Heart right ventricle (tissue), 16 donors: ENCODE measurements around the gene IFITM10. TPM values are rescaled to one million over a fixed set of nuclear protein-coding genes. Genes with fewer than 3 reads are reported as not detected.

Experiments used
- ATAC-seq, 8 donors: fragments of 200-7000 bp; cut with Tn5 transposase; one replicate each; pipeline ENCODE4 v1.9.1; 2020; ENCODE audit warnings: mild to moderate bottlenecking in 8 of 8, moderate library complexity in 8 of 8, moderate number of reproducible peaks in 1 of 8
- DNase-seq, 2 donors: peaks; one replicate each; pipeline ENCODE4 v3.0.0-alpha.2; 2020
- H3K27ac ChIP-seq, 10 donors: fragments of 200-600 bp; sonication (generic) in 2 of 10; one replicate each; pipeline versions ENCODE4 v1.5.0 to v1.8.0; 2020 to 2022; ENCODE audit warnings: mild to moderate bottlenecking in 3 of 10
- H3K27me3 ChIP-seq, 7 donors: fragments of 200-600 bp; one replicate each; pipeline ENCODE4 v1.8.0; 2021 to 2022; ENCODE audit warnings: mild to moderate bottlenecking in 2 of 7
- H3K36me3 ChIP-seq, 9 donors: fragments of 200-600 bp; sonication (generic) in 1 of 9; one replicate each; pipeline versions ENCODE4 v1.5.0 to v1.8.0; 2020 to 2022; ENCODE audit warnings: mild to moderate bottlenecking in 2 of 9
- H3K4me1 ChIP-seq, 9 donors: fragments of 200-600 bp; sonication (generic) in 1 of 9; one replicate each; pipeline versions ENCODE4 v1.5.0 to v1.8.0; 2020 to 2022; ENCODE audit warnings: mild to moderate bottlenecking in 4 of 9
- H3K4me3 ChIP-seq, 10 donors: fragments of 200-600 bp; sonication (generic) in 2 of 10; one replicate each; pipeline versions ENCODE4 v1.5.0 to v1.8.0; 2020 to 2022; ENCODE audit warnings: mild to moderate bottlenecking in 7 of 10, moderate library complexity in 2 of 10
- H3K9me3 ChIP-seq, 11 donors: fragments of 200-600 bp in 10 of 11; sonication (generic) in 2 of 11; one replicate each; pipeline versions ENCODE4 v1.5.0 to v1.8.0; 2013 to 2022; ENCODE audit warnings: mild to moderate bottlenecking in 2 of 11, control low read depth in 1 of 11, moderate library complexity in 1 of 11
- WGBS, 2 donors: extraction: QIAGEN DNeasy Blood & Tissue Kit; methylation state at CpG; one replicate each; pipeline ENCODE4 v1.1.7; 2013; ENCODE audit warnings: inconsistent platforms in 1 of 2; 5-methylcytosine and 5-hydroxymethylcytosine counted together
- intact Hi-C, 10 donors: fragments of 100-400 bp; cut with DNase I; formaldehyde crosslinking; loops; one replicate each; pipeline versions ENCODE4 v1.11.1 to v1.14.2; 2022
- long read RNA-seq, 3 donors: library from polyadenylated mRNA; unstranded; transcript quantifications; one replicate each; pipeline ENCODE4 v2.0.0, GENCODE V29; 2020 to 2021
- polyA plus RNA-seq, 2 donors: library from polyadenylated mRNA; stranded (reverse); fragments of 200-250 nt; gene quantifications; one replicate each; pipeline ENCODE4 v1.2.3, GENCODE V29; 2013
- total RNA-seq, 10 donors: library from RNA; stranded (reverse); fragmentation: NEBNext Ultra II Directional in 3 of 10; extraction: Animal tissue kit (Norgen Biotek cat#: 25700) in 3 of 10; gene quantifications; one replicate each; pipeline versions ENCODE4 v1.2.1 to v1.2.4, GENCODE V29; 2021 to 2023
- TF ChIP-seq, protein P1 (sequence below), 9 donors: fragments of 200-600 bp; sonication (generic) in 2 of 9; IDR thresholded peaks; one replicate each; pipeline versions ENCODE4 v1.5.0 to v1.8.0; 2021 to 2022; ENCODE audit warnings: antibody characterized with exemption in 9 of 9, mild to moderate bottlenecking in 5 of 9, moderate library complexity in 1 of 9
- donor health status: Arrhythmogenic right ventricular cardiomyopathy.
- donor health status: ischemic (EF 13 %, LVEDD 7.1; RV severe dilation, severe dysfunction).
- donor health status: healthy with polysubstance abuse.
- donor health status: DM: no; HTN: yes; CAD: no.
- donor health status: DM: no; HTN: no; CAD: no.
- donor health status: ischemic (EF 25% LVEDD 6.9; RV normal size, moderate dysfunction).
- donor health status: ischemic (EF 25% LVEDD 5.7; RV mildly dilated, moderate dysfunction).
- donor health status: healthy.
- donor health status: DM: yes; HTN: yes; CAD: no.
- donor health status: Ischemic cardiomyopathy.
- donor health status: ischemic (EF 35%, LVEDD 5.7; RV mildly dilated, moderate dysfunction).
- donor health status: nonischemic (EF 11% LVEDD 7.7; RV severe dilation, severe dysfunction).
- donor health status: DM: yes; HTN: yes; CAD: no.
- donor health status: PGD.
- donor health status: ischemic (EF 29% LVEDD 5.4; RV normal size, mild dysfunction).
- donor health status: nonischemic (EF 23%, LVEDD 6.1; RV moderate dilation, normal function).

IFITM10 gene
- total RNA-seq (1 to 10 TPM in 4 of 10 donors, under 1 TPM in 6; 0.18 to 2.4 (median 0.42) TPM), polyA plus RNA-seq (under 1 TPM; 0.07 to 0.80 TPM)
- long read RNA-seq, donor 1, partial matches to known transcripts = 1 of 1 reads
- long read RNA-seq, donor 1, other reads (novel, unspliced or antisense) = 0 of 1 reads
- long read RNA-seq, donor 2 = 0 reads
- long read RNA-seq, donor 3 = 0 reads

DNA sequence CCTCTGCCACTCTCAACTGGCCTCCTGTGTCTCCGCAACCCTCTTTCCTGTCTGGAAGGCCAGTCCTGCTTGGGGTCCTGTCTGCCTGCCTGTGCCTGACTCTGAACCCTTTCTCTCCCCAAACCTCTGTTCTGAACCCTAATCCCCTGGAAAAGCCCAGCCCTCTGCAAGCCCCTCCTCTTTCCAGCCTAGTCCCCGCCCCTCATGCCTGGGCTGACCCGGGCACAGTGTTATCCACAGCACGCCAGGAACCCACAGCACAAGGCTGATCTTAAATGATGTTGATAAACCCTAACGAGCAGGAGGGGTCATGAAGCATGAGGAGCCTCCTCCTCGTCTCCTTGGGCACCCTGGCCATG, at the start of gene IFITM10:
IFITM10 (minus strand) TSS at position 115 of the 359 bp plus-strand sequence. CDS start 153 bp downstream, outside the sequence.
- peak within 1 kb of the TSS in 2 of 10 donors; percentile 38 to 48 for H3K4me3 ChIP-seq
- ATAC-seq = peak in 7 of 8 donors; percentile 4 to 47 (median 35)
- TF ChIP-seq, protein P1, sequence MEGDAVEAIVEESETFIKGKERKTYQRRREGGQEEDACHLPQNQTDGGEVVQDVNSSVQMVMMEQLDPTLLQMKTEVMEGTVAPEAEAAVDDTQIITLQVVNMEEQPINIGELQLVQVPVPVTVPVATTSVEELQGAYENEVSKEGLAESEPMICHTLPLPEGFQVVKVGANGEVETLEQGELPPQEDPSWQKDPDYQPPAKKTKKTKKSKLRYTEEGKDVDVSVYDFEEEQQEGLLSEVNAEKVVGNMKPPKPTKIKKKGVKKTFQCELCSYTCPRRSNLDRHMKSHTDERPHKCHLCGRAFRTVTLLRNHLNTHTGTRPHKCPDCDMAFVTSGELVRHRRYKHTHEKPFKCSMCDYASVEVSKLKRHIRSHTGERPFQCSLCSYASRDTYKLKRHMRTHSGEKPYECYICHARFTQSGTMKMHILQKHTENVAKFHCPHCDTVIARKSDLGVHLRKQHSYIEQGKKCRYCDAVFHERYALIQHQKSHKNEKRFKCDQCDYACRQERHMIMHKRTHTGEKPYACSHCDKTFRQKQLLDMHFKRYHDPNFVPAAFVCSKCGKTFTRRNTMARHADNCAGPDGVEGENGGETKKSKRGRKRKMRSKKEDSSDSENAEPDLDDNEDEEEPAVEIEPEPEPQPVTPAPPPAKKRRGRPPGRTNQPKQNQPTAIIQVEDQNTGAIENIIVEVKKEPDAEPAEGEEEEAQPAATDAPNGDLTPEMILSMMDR (IDR thresholded peaks at IDR 0.05) = no peak
- intact Hi-C loops = loop anchor here in 2 of 10 donors (5.0 to 10.0 kb wide), 2 partner anchors 33 to 74 kb away; no protein-coding TSS in a partner anchor
- peak within 1 kb of the TSS; percentile 38 to 79 (median 66) for H3K27ac ChIP-seq
- WGBS, 2 donors = 28 to 29% methylated on average over 6 of the region's 6 CpGs
- H3K4me1 ChIP-seq = peaks cover 26 to 78% (median 59%) of the 10 kb centered on the region in 9 donors
- peaks cover 0 to 38% (median 19%) of the 10 kb centered on the region in 9 donors for H3K36me3 ChIP-seq
- DNase-seq = peak in 1 of 2 donors; percentile 43
- H3K9me3 ChIP-seq = no peaks in the 10 kb centered on the region
- peaks cover 0 to 23% (median 13%) of the 10 kb centered on the region in 7 donors for H3K27me3 ChIP-seq

DNA sequence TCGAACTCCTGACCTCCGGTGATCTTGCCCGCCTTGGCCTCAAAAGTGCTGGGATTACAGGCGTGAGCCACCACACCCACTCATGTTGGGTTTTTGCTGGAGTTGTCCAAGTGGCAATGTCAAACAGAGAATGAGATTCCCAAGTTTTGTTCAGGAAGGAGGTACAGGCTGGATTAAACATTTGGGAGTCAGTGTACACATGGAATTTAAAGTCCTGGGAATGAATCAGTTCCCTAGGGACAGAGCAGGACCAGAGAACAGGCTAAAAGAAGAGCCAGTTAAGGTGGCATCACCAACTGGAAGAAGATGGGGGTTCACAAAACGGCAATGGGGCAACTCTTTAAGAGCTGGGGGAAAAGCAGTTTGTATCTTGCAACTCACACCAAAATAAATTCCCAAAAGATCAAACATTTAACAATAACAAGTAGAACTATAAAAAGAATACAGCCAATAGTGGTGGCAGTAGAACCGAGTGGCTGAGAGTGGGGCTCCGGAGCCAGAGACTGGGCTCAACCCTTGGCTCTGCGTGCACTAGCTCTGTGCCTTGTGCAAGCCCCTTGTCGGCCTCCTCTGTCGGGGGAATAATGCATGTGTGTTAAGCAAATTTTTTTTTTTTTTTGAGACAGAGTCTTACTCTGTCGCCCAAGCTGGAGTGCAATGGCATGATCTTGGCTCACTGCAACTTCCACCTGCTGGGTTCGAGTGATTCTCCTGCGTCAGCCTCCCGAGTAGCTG, 47.2 kb upstream of the IFITM10 start:
- 84 to 88% methylated on average over 14 of the region's 14 CpGs for WGBS, 2 donors
- intact Hi-C loops = no loop called here
- no peak for DNase-seq
- TF ChIP-seq, protein P1 (IDR thresholded peaks at IDR 0.05) = no peak
- Histone ChIP-seq H3K4me3 (no peak overlapping the region), H3K9me3 (peaks cover 0 to 6% (median 0%) of the 10 kb centered on the region in 11 donors), H3K27me3 (peaks cover 0 to 58% (median 38%) of the 10 kb centered on the region in 7 donors), H3K36me3 (no peaks in the 10 kb centered on the region), H3K27ac (no peak overlapping the region), H3K4me1 (peaks cover 0 to under 1% (median 0%) of the 10 kb centered on the region in 9 donors)
- ATAC-seq = no peak

DNA sequence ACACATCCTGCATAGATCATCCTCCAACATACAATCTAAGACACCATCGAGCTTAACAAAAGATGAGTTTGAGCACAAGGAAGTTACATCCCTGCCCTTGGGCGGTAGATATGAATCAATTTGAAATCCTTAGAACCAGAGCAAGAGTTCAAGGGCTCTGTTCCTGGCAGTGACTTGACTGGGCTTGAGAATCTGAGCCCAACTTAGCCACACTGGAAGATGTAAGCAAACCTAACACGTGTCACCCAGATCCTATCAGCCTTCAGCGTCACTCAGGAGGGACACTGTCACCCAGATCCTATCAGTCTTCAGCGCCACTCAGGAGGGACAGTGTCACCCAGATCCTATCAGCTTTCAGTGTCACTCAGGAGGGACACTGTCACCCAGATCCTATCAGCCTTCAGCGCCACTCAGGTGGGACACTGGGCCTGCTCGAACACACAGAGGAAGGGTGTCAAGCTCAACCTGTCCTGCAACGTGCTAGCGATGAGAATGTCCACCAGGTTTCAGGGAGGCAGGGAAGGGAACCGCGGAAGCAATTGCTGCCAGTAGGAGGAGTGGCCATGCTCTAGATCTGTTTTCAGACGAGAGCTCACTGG, 46.1 kb upstream of the IFITM10 start:
- no peak overlapping the region for H3K27ac ChIP-seq
- no peaks in the 10 kb centered on the region for H3K36me3 ChIP-seq
- DNase-seq (no peak), ATAC-seq (no peak)
- H3K27me3 ChIP-seq = peaks cover 0 to 56% (median 35%) of the 10 kb centered on the region in 7 donors
- TF ChIP-seq, protein P1 (IDR thresholded peaks at IDR 0.05) = no peak
- H3K9me3 ChIP-seq = peaks cover 0 to 6% (median 0%) of the 10 kb centered on the region in 11 donors
- H3K4me1 ChIP-seq = peaks cover 0 to 8% (median 0%) of the 10 kb centered on the region in 9 donors
- intact Hi-C loops = no loop called here
- H3K4me3 ChIP-seq = no peak overlapping the region
- WGBS, 2 donors = 54 to 62% methylated on average over 12 of the region's 12 CpGs

DNA sequence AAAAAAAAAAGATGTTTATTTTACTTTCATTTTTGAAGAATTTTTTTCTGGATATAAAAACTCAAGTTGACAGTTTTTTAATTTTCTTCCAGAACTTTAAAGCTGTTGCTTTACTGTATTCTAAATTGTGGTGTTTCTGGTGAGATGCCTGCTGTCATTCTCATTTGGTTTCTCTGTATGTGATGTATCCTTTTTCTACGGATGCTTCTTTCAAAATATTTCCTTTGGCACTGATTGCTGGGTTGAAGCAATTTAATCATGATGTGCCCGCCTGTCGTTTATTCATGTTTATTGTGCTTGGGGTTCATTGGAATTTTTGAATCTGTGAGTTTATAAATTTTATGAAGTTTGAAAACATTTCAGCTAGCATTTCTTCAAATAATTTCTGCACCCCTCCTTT, 42.7 kb upstream of the IFITM10 start:
- WGBS, 2 donors = 57 to 60% methylated on average over 3 of the region's 3 CpGs
- no peak for ATAC-seq
- Histone ChIP-seq H3K4me1 (peaks cover 0 to 8% (median 0%) of the 10 kb centered on the region in 9 donors), H3K9me3 (peaks cover 0 to 7% (median 0%) of the 10 kb centered on the region in 11 donors), H3K4me3 (no peak overlapping the region), H3K27ac (no peak overlapping the region), H3K36me3 (no peaks in the 10 kb centered on the region), H3K27me3 (peaks cover 0 to 45% (median 24%) of the 10 kb centered on the region in 7 donors)
- intact Hi-C loops = no loop called here
- TF ChIP-seq, protein P1 (IDR thresholded peaks at IDR 0.05) = no peak
- no peak for DNase-seq
